COLO668 (cell line): ENCODE data around the gene ASZ1.

Source experiments
- DNase-seq: peaks from one replicate; lab custom pipeline; 2025; ENCODE audit not compliant: unreplicated experiment; lab: John Stamatoyannopoulos, UW

The ASZ1 gene

GRCh38 chr7:117402109-117402508 lies 25.2 kb downstream of the ASZ1 start:
- DNase-seq: no peak

- DNase-seq: no peak
These were observed 25.8 kb downstream of the ASZ1 start for GRCh38 chr7:117401293-117402002.

GRCh38 chr7:117399820-117400422 lies 27.4 kb downstream of the ASZ1 start:
- DNase-seq: no peak

- no peak for DNase-seq
These were observed 31.6 kb downstream of the ASZ1 start for GRCh38 chr7:117395743-117396142.

- DNase-seq: no peak
These were observed 33.5 kb downstream of the ASZ1 start for GRCh38 chr7:117393781-117394180.

- no peak for DNase-seq
These were observed 37.4 kb downstream of the ASZ1 start for GRCh38 chr7:117389871-117390270.

GRCh38 chr7:117386110-117386706 lies 41.1 kb downstream of the ASZ1 start:
- no peak for DNase-seq

- no peak for DNase-seq
These were observed 41.8 kb downstream of the ASZ1 start for GRCh38 chr7:117385363-117386109.

- no peak for DNase-seq
These were observed 42.5 kb downstream of the ASZ1 start for GRCh38 chr7:117384688-117385362.

GRCh38 chr7:117383483-117384189 lies 43.7 kb downstream of the ASZ1 start:
- no peak for DNase-seq

GRCh38 chr7:117383046-117383445 lies 44.2 kb downstream of the ASZ1 start:
- no peak for DNase-seq

GRCh38 chr7:117381362-117381761 lies 45.9 kb downstream of the ASZ1 start:
- no peak for DNase-seq

GRCh38 chr7:117375380-117375779 lies 51.9 kb downstream of the ASZ1 start:
- DNase-seq: no peak

GRCh38 chr7:117372073-117372472 lies 55.2 kb downstream of the ASZ1 start:
- DNase-seq: no peak

- no peak for DNase-seq
These were observed 62.8 kb downstream of the ASZ1 start for GRCh38 chr7:117364339-117365080.

- no peak for DNase-seq
These were observed 64.9 kb downstream of the ASZ1 start for GRCh38 chr7:117362294-117362888.

- DNase-seq: no peak
These were observed 77.3 kb downstream of the ASZ1 start for GRCh38 chr7:117350027-117350426.

- DNase-seq: no peak
These were observed 77.7 kb downstream of the ASZ1 start for GRCh38 chr7:117349570-117349969.

GRCh38 chr7:117347962-117348672 lies 79.2 kb downstream of the ASZ1 start:
- no peak for DNase-seq
